ENCODE data around the gene PGGHG.

PGGHG gene

GRCh38 chr11:269146-269890 lies 19.6 kb upstream of the PGGHG start:
- peak; percentile 83 for DNase-seq (ENCODE audit: low spot score)

- DNase-seq (ENCODE audit: low spot score): no peak
Observed at GRCh38 chr11:270451-271318, 18.2 kb upstream of the PGGHG start.

- no peak for DNase-seq (ENCODE audit: low spot score)
Observed at GRCh38 chr11:271319-271715, 17.6 kb upstream of the PGGHG start.

GRCh38 chr11:272195-272930 lies 16.6 kb upstream of the PGGHG start:
- no peak for DNase-seq (ENCODE audit: low spot score)

GRCh38 chr11:272931-273198 lies 16.1 kb upstream of the PGGHG start:
- no peak for DNase-seq (ENCODE audit: low spot score)

GRCh38 chr11:276219-276618 lies 12.7 kb upstream of the PGGHG start:
- no peak for DNase-seq (ENCODE audit: low spot score)

GRCh38 chr11:278001-278951 lies 10.7 kb upstream of the PGGHG start, which contains the start of gene NLRP6:
NLRP6 (plus strand) TSS chr11:278407; CDS start chr11:278570, 163 bp downstream.
- no peak for DNase-seq (ENCODE audit: low spot score)

- no peak for DNase-seq (ENCODE audit: low spot score)
Observed at GRCh38 chr11:279040-279965, 9.6 kb upstream of the PGGHG start.

- DNase-seq (ENCODE audit: low spot score): peak; percentile 49
Observed at GRCh38 chr11:279966-280705, 8.8 kb upstream of the PGGHG start.

- no peak for DNase-seq (ENCODE audit: low spot score)
Observed at GRCh38 chr11:280706-281485, 8.0 kb upstream of the PGGHG start.

GRCh38 chr11:281486-282161 lies 7.3 kb upstream of the PGGHG start:
- no peak for DNase-seq (ENCODE audit: low spot score)

GRCh38 chr11:282171-282570 lies 6.8 kb upstream of the PGGHG start:
- DNase-seq (ENCODE audit: low spot score): no peak

GRCh38 chr11:282630-283360 lies 6.1 kb upstream of the PGGHG start:
- DNase-seq (ENCODE audit: low spot score): no peak

GRCh38 chr11:283405-284104 lies 5.4 kb upstream of the PGGHG start:
- DNase-seq (ENCODE audit: low spot score): no peak

- no peak for DNase-seq (ENCODE audit: low spot score)
Observed at GRCh38 chr11:284105-285020, 4.6 kb upstream of the PGGHG start.
